Natural killer cell (primary cell): ENCODE measurements around the gene PLEKHG5. TPM values are rescaled to one million over a fixed set of nuclear protein-coding genes. Genes with fewer than 3 reads are reported as not detected.
"Not testable (repeated sequence)": the region's sequence is repeated elsewhere in the genome, so short reads cannot be mapped to it uniquely, and the experiment has no call there.

ENCODE experiments used
- ATAC-seq, 3 donors: fragments of 150-1000 bp in 2 of 3; fragments of 200-7000 bp in 1 of 3; cut with Tn5 transposase; 1 replicate in 1 of 3; 2 replicates in 2 of 3; pipeline ENCODE4 v1.10.0; 2021; ENCODE audit warnings: mild to moderate bottlenecking in 2 of 3, moderate library complexity in 2 of 3
- DNase-seq, 2 donors: peaks; one replicate each; pipeline versions ENCODE4 v3.0.0 to v3.0.0-alpha.2; 2013 to 2021; ENCODE audit warnings: mixed read lengths in 1 of 2
- H3K27ac ChIP-seq: one replicate; pipeline ENCODE4 v1.5.1; 2013; ENCODE audit warnings: mild to moderate bottlenecking, low read length
- H3K27me3 ChIP-seq: one replicate; pipeline ENCODE4 v1.6.1; 2013; ENCODE audit warnings: low read length; ENCODE audit not compliant: control insufficient read depth, insufficient read depth
- H3K36me3 ChIP-seq: one replicate; pipeline ENCODE4 v1.6.1; 2013; ENCODE audit warnings: low read length; ENCODE audit not compliant: control insufficient read depth, insufficient read depth
- H3K4me1 ChIP-seq: one replicate; pipeline ENCODE4 v1.6.1; 2013; ENCODE audit warnings: low read length; ENCODE audit not compliant: control insufficient read depth, insufficient read depth
- H3K4me3 ChIP-seq: one replicate; pipeline ENCODE4 v1.5.1; 2013; ENCODE audit warnings: low read length
- H3K9me3 ChIP-seq: one replicate; pipeline ENCODE4 v1.6.1; 2013; ENCODE audit warnings: low read length; ENCODE audit not compliant: control insufficient read depth, insufficient read depth
- H3K27ac Mint-ChIP-seq, 2 donors: one replicate each; pipeline ENCODE4 v1.8.0; 2022; ENCODE audit warnings: mild to moderate bottlenecking in 2 of 2, mixed read lengths in 2 of 2, moderate library complexity in 1 of 2
- H3K27me3 Mint-ChIP-seq, 2 donors: one replicate each; pipeline ENCODE4 v1.8.0; 2022; ENCODE audit warnings: low read depth in 2 of 2, mixed read lengths in 2 of 2
- H3K36me3 Mint-ChIP-seq: one replicate; pipeline ENCODE4 v1.8.0; 2022; ENCODE audit warnings: mixed read lengths
- H3K4me1 Mint-ChIP-seq, 2 donors: one replicate each; pipeline ENCODE4 v1.8.0; 2022; ENCODE audit warnings: mixed read lengths in 2 of 2
- H3K4me3 Mint-ChIP-seq: one replicate; pipeline ENCODE4 v1.8.0; 2022; ENCODE audit warnings: mild to moderate bottlenecking, moderate library complexity, mixed read lengths
- H3K9me3 Mint-ChIP-seq, 2 donors: one replicate each; pipeline ENCODE4 v1.8.0; 2022; ENCODE audit warnings: mixed read lengths in 2 of 2
- CTCF ChIP-seq: fragments of 200-600 bp; IDR thresholded peaks from one replicate; pipeline ENCODE4 v1.8.0; 2022; ENCODE audit warnings: antibody characterized with exemption
- WGBS: methylation state at CpG from one replicate; pipeline ENCODE4 v1.1.7; 2013; ENCODE audit warnings: missing lambda C conversion rate; ENCODE audit not compliant: insufficient coverage; 5-methylcytosine and 5-hydroxymethylcytosine counted together
- intact Hi-C: fragments of 100-400 bp; cut with micrococcal nuclease; formaldehyde crosslinking; loops from one replicate; pipeline ENCODE4 v1.14.2; 2022
- total RNA-seq, 4 donors: library from RNA; stranded (reverse); fragments of 120-200 nt in 1 of 4; gene quantifications; one replicate each; pipeline versions ENCODE4 v1.2.3 to v1.2.4, GENCODE V29; 2013 to 2022

The PLEKHG5 gene
- total RNA-seq, 3 donors from 2014 or later (not counting 1 experiment from before 2014, with no cell fraction given), result 0.16 to 1.1 (median 0.54) TPM

- H3K27ac Mint-ChIP-seq, result peak overlapping the region; percentile 81 to 94
- 27% methylated on average over 39 of the region's 39 CpGs for WGBS
- ATAC-seq (peak; percentile 90 to 92 (median 92)), DNase-seq (peak; percentile 54 to 96)
- H3K27ac ChIP-seq, result peak overlapping the region; percentile 81
- peak overlapping the region; percentile 86 for H3K4me3 Mint-ChIP-seq
- H3K4me1 Mint-ChIP-seq, result peaks cover 19 to 34% of the 10 kb centered on the region in 2 donors
- peak overlapping the region; percentile 28 for H3K4me3 ChIP-seq
- H3K36me3 ChIP-seq, result peaks cover 7% of the 10 kb centered on the region
- no peaks in the 10 kb centered on the region for H3K36me3 Mint-ChIP-seq
- no peaks in the 10 kb centered on the region for H3K9me3 Mint-ChIP-seq
- TF ChIP-seq CTCF, result no peak
- H3K4me1 ChIP-seq, result peaks cover 47% of the 10 kb centered on the region
- H3K27me3 Mint-ChIP-seq, result peaks cover 12 to 22% of the 10 kb centered on the region in 2 donors
- intact Hi-C loops, result no loop called here
- no peaks in the 10 kb centered on the region for H3K27me3 ChIP-seq
- H3K9me3 ChIP-seq, result no peaks in the 10 kb centered on the region
These were observed 31.0 kb downstream of the PLEKHG5 start for GRCh38 chr1:6460301-6461050.

- ATAC-seq, result peak; percentile 18 to 32 (median 26)
- Histone ChIP-seq H3K27me3 (no peaks in the 10 kb centered on the region), H3K4me3 (peak overlapping the region; percentile 28), H3K4me1 (peaks cover 40% of the 10 kb centered on the region), H3K36me3 (peaks cover 7% of the 10 kb centered on the region), H3K9me3 (no peaks in the 10 kb centered on the region), H3K27ac (peak overlapping the region; percentile 81)
- peak overlapping the region; percentile 86 for H3K4me3 Mint-ChIP-seq
- peaks cover 12 to 22% of the 10 kb centered on the region in 2 donors for H3K27me3 Mint-ChIP-seq
- TF ChIP-seq CTCF, result no peak
- H3K9me3 Mint-ChIP-seq, result no peaks in the 10 kb centered on the region
- intact Hi-C loops, result no loop called here
- H3K27ac Mint-ChIP-seq, result peak overlapping the region; percentile 81 to 94
- H3K36me3 Mint-ChIP-seq, result no peaks in the 10 kb centered on the region
- H3K4me1 Mint-ChIP-seq, result peaks cover 19 to 31% of the 10 kb centered on the region in 2 donors
- DNase-seq, result peak in 1 of 2 donors; percentile 77
- 3% methylated on average over 18 of the region's 18 CpGs for WGBS
These were observed 31.6 kb downstream of the PLEKHG5 start for GRCh38 chr1:6459850-6460265.

- no peak overlapping the region for H3K4me3 ChIP-seq
- H3K36me3 ChIP-seq, result no peaks in the 10 kb centered on the region
- Mint-ChIP-seq H3K4me3 (no peak overlapping the region), H3K4me1 (peaks cover 13 to 24% of the 10 kb centered on the region in 2 donors), H3K9me3 (no peaks in the 10 kb centered on the region), H3K27me3 (peaks cover 22% of the 10 kb centered on the region in 2 donors), H3K27ac (peak overlapping the region in 1 of 2 donors; percentile 21), H3K36me3 (no peaks in the 10 kb centered on the region)
- peaks cover 26% of the 10 kb centered on the region for H3K4me1 ChIP-seq
- no peak overlapping the region for H3K27ac ChIP-seq
- 87% methylated on average over 11 of the region's 11 CpGs for WGBS
- no peak for ATAC-seq
- DNase-seq, result no peak
- intact Hi-C loops, result no loop called here
- no peaks in the 10 kb centered on the region for H3K27me3 ChIP-seq
- H3K9me3 ChIP-seq, result no peaks in the 10 kb centered on the region
- TF ChIP-seq CTCF, result no peak
These were observed 34.5 kb downstream of the PLEKHG5 start for GRCh38 chr1:6456800-6457466.

GRCh38 chr1:6455752-6456520 lies 35.5 kb downstream of the PLEKHG5 start:
- ATAC-seq, H3K9me3 Mint-ChIP-seq, H3K27ac Mint-ChIP-seq, H3K27ac ChIP-seq, H3K9me3 ChIP-seq, H3K36me3 Mint-ChIP-seq, H3K4me3 ChIP-seq, H3K36me3 ChIP-seq, H3K27me3 ChIP-seq, H3K4me3 Mint-ChIP-seq, intact Hi-C loops, DNase-seq: not testable (repeated sequence)
- H3K4me1 ChIP-seq, result peaks cover 16% of the 10 kb centered on the region
- 43% methylated on average over 58 of the region's 58 CpGs for WGBS
- H3K27me3 Mint-ChIP-seq, result peaks cover 22 to 25% of the 10 kb centered on the region in 2 donors
- H3K4me1 Mint-ChIP-seq, result peaks cover 13 to 23% of the 10 kb centered on the region in 2 donors
